Neural cell (in vitro differentiated cells): Measurements from ENCODE around the gene SGCB. TPM values are rescaled to one million over a fixed set of nuclear protein-coding genes. Genes with fewer than 3 reads are reported as not detected.

Experiments
- H2AFZ ChIP-seq: fragments of 200-600, 300-800 bp; sonication (generic), shearing (Covaris generic); 2 replicates; pipeline ENCODE4 v1.6.0; 2014; ENCODE audit warnings: low read depth, mild to moderate bottlenecking, antibody characterized with exemption, low read length, moderate library complexity
- H3F3A ChIP-seq: fragments of 200-600 bp; shearing (Covaris generic); 2 replicates; pipeline ENCODE4 v1.6.1; 2016; ENCODE audit warnings: mild to moderate bottlenecking, moderate library complexity, mixed read lengths, antibody characterized with exemption, low read length; ENCODE audit not compliant: insufficient read depth, poor library complexity, severe bottlenecking
- H3K27ac ChIP-seq: fragments of 200-600, 300-800 bp; sonication (generic), shearing (Covaris generic); 2 replicates; pipeline ENCODE4 v1.5.1; 2014; ENCODE audit warnings: mild to moderate bottlenecking, low read length, moderate library complexity
- H3K27me3 ChIP-seq: fragments of 300-800, 200-600 bp; sonication (generic), shearing (Covaris generic); 2 replicates; pipeline ENCODE4 v1.6.0; 2014; ENCODE audit warnings: mild to moderate bottlenecking, low read depth, low read length, moderate library complexity; ENCODE audit not compliant: insufficient read depth
- H3K36me3 ChIP-seq: fragments of 300-800, 200-600 bp; sonication (generic), shearing (Covaris generic); 2 replicates; pipeline ENCODE4 v1.5.1; 2014; ENCODE audit warnings: mild to moderate bottlenecking, antibody characterized with exemption, low read length, moderate library complexity; ENCODE audit not compliant: insufficient read depth
- H3K4me2 ChIP-seq: fragments of 300-800, 200-600 bp; sonication (generic), shearing (Covaris generic); 2 replicates; pipeline ENCODE4 v1.6.0; 2014; ENCODE audit warnings: mild to moderate bottlenecking, low read length
- H3K4me3 ChIP-seq: fragments of 300-800, 200-600 bp; sonication (generic), shearing (Covaris generic); 2 replicates; pipeline ENCODE4 v1.5.1; 2014; ENCODE audit warnings: mild to moderate bottlenecking, low read length, moderate library complexity
- H3K79me2 ChIP-seq: fragments of 200-600 bp; shearing (Covaris generic); replicated peaks from 2 replicates; pipeline ENCODE4 v1.6.0; 2014; ENCODE audit warnings: mild to moderate bottlenecking, low read length, moderate library complexity; ENCODE audit not compliant: insufficient read depth
- H3K9ac ChIP-seq: fragments of 300-800, 200-600 bp; sonication (generic), shearing (Covaris generic); 2 replicates; pipeline ENCODE4 v1.6.1; 2016; ENCODE audit warnings: mild to moderate bottlenecking, low read length, mixed read lengths
- H3K9me2 ChIP-seq: fragments of 200-600 bp; shearing (Covaris generic); 2 replicates; pipeline ENCODE4 v1.6.1; 2016; ENCODE audit warnings: mild to moderate bottlenecking, low read length, mixed read lengths; ENCODE audit not compliant: insufficient read depth
- H3K9me3 ChIP-seq: fragments of 200-600, 300-800 bp; sonication (generic), shearing (Covaris generic); 2 replicates; pipeline ENCODE4 v1.6.1; 2016; ENCODE audit warnings: mild to moderate bottlenecking, mixed run types, low read length, moderate library complexity, mixed read lengths
- H4K20me1 ChIP-seq: fragments of 200-600 bp; shearing (Covaris generic); 2 replicates; pipeline ENCODE4 v1.6.1; 2016; ENCODE audit warnings: mild to moderate bottlenecking, mixed run types; ENCODE audit not compliant: insufficient read depth
- CTCF ChIP-seq: fragments of 450-650 bp; IDR thresholded peaks from 2 replicates; pipeline ENCODE4 v1.5.1; 2014; ENCODE audit warnings: antibody characterized with exemption, mild to moderate bottlenecking, moderate library complexity; ENCODE audit not compliant: poor library complexity, severe bottlenecking
- EP300 ChIP-seq: fragments of 450-650 bp; conservative IDR thresholded peaks from 2 replicates; pipeline ENCODE4 v1.6.1; 2014; ENCODE audit warnings: antibody characterized with exemption, mild to moderate bottlenecking, moderate library complexity; ENCODE audit not compliant: poor library complexity, severe bottlenecking
- EZH2 ChIP-seq: fragments of 200-600, 300-800 bp; shearing (Covaris generic), sonication (generic); IDR thresholded peaks from 2 replicates; pipeline ENCODE4 v1.6.1; 2014; ENCODE audit warnings: antibody characterized with exemption, low read length, borderline replicate concordance, mild to moderate bottlenecking; ENCODE audit not compliant: insufficient read depth, poor library complexity, severe bottlenecking
- MXI1 ChIP-seq: fragments of 450-650 bp; conservative IDR thresholded peaks from 2 replicates; pipeline ENCODE4 v1.6.1; 2014; ENCODE audit warnings: antibody characterized with exemption, mild to moderate bottlenecking; ENCODE audit not compliant: poor library complexity, severe bottlenecking
- POLR2AphosphoS5 ChIP-seq: IDR thresholded peaks from 2 replicates; pipeline ENCODE4 v1.6.1; 2012
- RAD21 ChIP-seq: fragments of 450-650 bp; conservative IDR thresholded peaks from 2 replicates; pipeline ENCODE4 v1.6.1; 2014; ENCODE audit warnings: antibody characterized with exemption, mild to moderate bottlenecking, moderate library complexity
- REST ChIP-seq: IDR thresholded peaks from 2 replicates; pipeline ENCODE4 v1.6.1; 2012; ENCODE audit warnings: borderline replicate concordance
- SMC3 ChIP-seq: fragments of 450-650 bp; conservative IDR thresholded peaks from 2 replicates; pipeline ENCODE4 v1.6.1; 2014; ENCODE audit warnings: antibody characterized with exemption, mild to moderate bottlenecking, moderate library complexity; ENCODE audit not compliant: poor library complexity
- TAF1 ChIP-seq: IDR thresholded peaks from 2 replicates; pipeline ENCODE4 v1.6.1; 2012; ENCODE audit warnings: low read depth
- polyA plus RNA-seq: library from polyadenylated mRNA; depleted of rRNA; stranded (reverse); fragments of >200 nt; gene quantifications from 2 replicates; pipeline ENCODE4 v1.2.3, GENCODE V29; 2014

The SGCB gene
- polyA plus RNA-seq, 1 donor from 2014 or later = 24.5 TPM

GRCh38 chr4:52019936-52020657, 18.0 kb downstream of the SGCB start, which contains the start of gene LRRC66:
Gene LRRC66, minus strand, starts transcription at chr4:52020363. Its CDS starts 2,750 bp downstream, at chr4:52017613.
- Histone ChIP-seq H4K20me1 (no peaks in the 10 kb centered on the region), H3K27ac (no peak within 1 kb of the TSS), H3F3A (no peaks in the 10 kb centered on the region), H3K9ac (no peak within 1 kb of the TSS), H3K79me2 (no peaks in the 10 kb centered on the region), H3K4me2 (no peak within 1 kb of the TSS), H3K9me2 (no peaks in the 10 kb centered on the region), H2AFZ (no peak within 1 kb of the TSS), H3K9me3 (no peaks in the 10 kb centered on the region), H3K36me3 (peaks cover 13% of the 10 kb centered on the region), H3K27me3 (no peaks in the 10 kb centered on the region), H3K4me3 (no peak within 1 kb of the TSS)
- TF ChIP-seq EP300 (no peak), EZH2 (no peak), TAF1 (no peak)

GRCh38 chr4:52017814-52018213, 20.3 kb downstream of the SGCB start:
- Histone ChIP-seq H3K27ac (no peak overlapping the region), H3K4me3 (no peak overlapping the region), H3K79me2 (no peaks in the 10 kb centered on the region), H3K9me3 (no peaks in the 10 kb centered on the region), H2AFZ (no peak overlapping the region), H3K4me2 (no peak overlapping the region), H3K9me2 (no peaks in the 10 kb centered on the region), H3K36me3 (peaks cover 11% of the 10 kb centered on the region), H3F3A (no peaks in the 10 kb centered on the region), H3K27me3 (no peaks in the 10 kb centered on the region), H3K9ac (no peak overlapping the region), H4K20me1 (no peaks in the 10 kb centered on the region)
- TF ChIP-seq TAF1 = no peak
- no peak for TF ChIP-seq EZH2
- TF ChIP-seq RAD21 = no peak
- TF ChIP-seq MXI1 = no peak
- no peak for TF ChIP-seq REST
- no peak for TF ChIP-seq SMC3
- TF ChIP-seq CTCF = no peak
- no peak for TF ChIP-seq POLR2AphosphoS5
- no peak for TF ChIP-seq EP300
